Measurements from ENCODE around the gene TTC31.

TTC31 gene

GRCh38 chr2:74493546-74493945, 10.7 kb downstream of the TTC31 start:
- ChIA-PET CTCF (interaction anchor here (0.9 to 2.0 kb wide), 4 partner anchors 11 to 94 kb away, joined by 3 to 10 read pairs (median 5); partner anchors contain the start of genes CCDC142, DQX1 and TTC31), POLR2A (interaction anchor here (0.6 kb wide), 1 partner anchor 19 kb away, joined by 3 read pairs; no protein-coding TSS in a partner anchor)
- no peak for DNase-seq (ENCODE audit: extremely low spot score)
- TF ChIP-seq, protein P1, sequence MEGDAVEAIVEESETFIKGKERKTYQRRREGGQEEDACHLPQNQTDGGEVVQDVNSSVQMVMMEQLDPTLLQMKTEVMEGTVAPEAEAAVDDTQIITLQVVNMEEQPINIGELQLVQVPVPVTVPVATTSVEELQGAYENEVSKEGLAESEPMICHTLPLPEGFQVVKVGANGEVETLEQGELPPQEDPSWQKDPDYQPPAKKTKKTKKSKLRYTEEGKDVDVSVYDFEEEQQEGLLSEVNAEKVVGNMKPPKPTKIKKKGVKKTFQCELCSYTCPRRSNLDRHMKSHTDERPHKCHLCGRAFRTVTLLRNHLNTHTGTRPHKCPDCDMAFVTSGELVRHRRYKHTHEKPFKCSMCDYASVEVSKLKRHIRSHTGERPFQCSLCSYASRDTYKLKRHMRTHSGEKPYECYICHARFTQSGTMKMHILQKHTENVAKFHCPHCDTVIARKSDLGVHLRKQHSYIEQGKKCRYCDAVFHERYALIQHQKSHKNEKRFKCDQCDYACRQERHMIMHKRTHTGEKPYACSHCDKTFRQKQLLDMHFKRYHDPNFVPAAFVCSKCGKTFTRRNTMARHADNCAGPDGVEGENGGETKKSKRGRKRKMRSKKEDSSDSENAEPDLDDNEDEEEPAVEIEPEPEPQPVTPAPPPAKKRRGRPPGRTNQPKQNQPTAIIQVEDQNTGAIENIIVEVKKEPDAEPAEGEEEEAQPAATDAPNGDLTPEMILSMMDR (IDR thresholded peaks at IDR 0.05; ENCODE audit: control extremely low read depth, extremely low read depth, low read depth, missing control alignments): no peak

GRCh38 chr2:74495440-74495839, 12.6 kb downstream of the TTC31 start:
- ChIA-PET CTCF (interaction anchor here (0.7 to 1.9 kb wide), 2 partner anchors 8 to 92 kb away, joined by 3 to 8 read pairs; no protein-coding TSS in a partner anchor), POLR2A (no interaction called here)
- no peak for DNase-seq (ENCODE audit: extremely low spot score)
- TF ChIP-seq, protein P1 (IDR thresholded peaks at IDR 0.05; ENCODE audit: control extremely low read depth, extremely low read depth, low read depth, missing control alignments): no peak

- TF ChIP-seq, protein P1 (IDR thresholded peaks at IDR 0.05; ENCODE audit: control extremely low read depth, extremely low read depth, low read depth, missing control alignments): no peak
- POLR2A ChIA-PET: no interaction called here
- no peak for DNase-seq (ENCODE audit: extremely low spot score)
- CTCF ChIA-PET: interaction anchor here (0.7 to 1.9 kb wide), 8 partner anchors 14 to 91 kb away, joined by 3 to 8 read pairs (median 4); partner anchors contain the start of genes CCDC142, TLX2 and TTC31
Measured at GRCh38 chr2:74496997-74497776, 14.3 kb downstream of the TTC31 start.

GRCh38 chr2:74497777-74498499, 15.1 kb downstream of the TTC31 start:
- ChIA-PET POLR2A (no interaction called here), CTCF (interaction anchor here (0.7 to 1.6 kb wide), 9 partner anchors 15 to 90 kb away, joined by 3 to 7 read pairs (median 3); partner anchors contain the start of genes AUP1, CCDC142, HTRA2 and TLX2)
- DNase-seq (ENCODE audit: extremely low spot score): peak; percentile 47
- TF ChIP-seq, protein P1 (IDR thresholded peaks at IDR 0.05; ENCODE audit: control extremely low read depth, extremely low read depth, low read depth, missing control alignments): no peak

- TF ChIP-seq, protein P1 (IDR thresholded peaks at IDR 0.05; ENCODE audit: control extremely low read depth, extremely low read depth, low read depth, missing control alignments): no peak
- CTCF ChIA-PET: interaction anchor here (1.0 to 2.5 kb wide), 7 partner anchors 9 to 90 kb away, joined by 3 to 10 read pairs (median 4); partner anchors contain the start of genes AUP1, CCDC142, HTRA2 and TLX2
- POLR2A ChIA-PET: no interaction called here
- peak; percentile 39 for DNase-seq (ENCODE audit: extremely low spot score)
Measured at GRCh38 chr2:74498500-74499266, 15.8 kb downstream of the TTC31 start.

All from GM10248 (cell line).